HepG2 (cell line): Measurements from ENCODE around the gene DLG5. TPM values are rescaled to one million over a fixed set of nuclear protein-coding genes. Genes with fewer than 3 reads are reported as not detected.

ENCODE experiments used
- ATAC-seq: fragments of 200-7000 bp; cut with Tn5 transposase; 3 replicates; pipeline ENCODE4 v1.9.1; 2020; ENCODE audit warnings: mild to moderate bottlenecking, moderate library complexity
- BruUV-seq: library from RNA; stranded (reverse); fragments of 400-500 nt; replicated peaks from 2 replicates; lab custom pipeline; 2021; lab: Mats Ljungman, UMichigan
- CTCF ChIA-PET: fragments of 300-600 bp; formaldehyde crosslinking; extraction: SDS; loops from one replicate; lab custom pipeline; 2021; ENCODE audit warnings: low total read pairs, inconsistent platforms, low intra/inter-chr PET ratio; lab: Yijun Ruan, JAX
- POLR2A ChIA-PET: fragments of 350-600 bp; sonication (Branson Sonifier 250); formaldehyde crosslinking; loops from one replicate; lab custom pipeline; 2020; ENCODE audit warnings: antibody characterized with exemption, inconsistent platforms; lab: Yijun Ruan, JAX
- DNase-seq: peaks from one replicate; pipeline ENCODE4 v3.0.0-alpha.2; 2015; ENCODE audit warnings: low spot score
- FAIRE-seq: peaks from 3 replicates; lab custom pipeline; 2011; peaks lifted over from hg19 to GRCh38; lab: Jason Lieb, UNC
- H2AFZ ChIP-seq: one replicate; pipeline ENCODE4 v1.6.1; 2011; ENCODE audit warnings: low read length, inconsistent platforms
- H3K27ac ChIP-seq: fragments of 300-600 bp; 3 replicates; pipeline ENCODE4 v1.8.0; 2011; ENCODE audit warnings: mixed run types, mild to moderate bottlenecking, mixed read lengths, low read length, inconsistent platforms; ENCODE audit not compliant: insufficient read depth; ENCODE audit errors: extremely low read length
- H3K27me3 ChIP-seq, 2 experiments: fragments of 200-600 bp in 1 of 2; 2 replicates in 1 of 2; 3 replicates in 1 of 2; pipeline versions ENCODE4 v1.6.0 to v1.8.0; 2011; ENCODE audit warnings: low read length in 2 of 2, mild to moderate bottlenecking in 2 of 2, moderate library complexity in 2 of 2, inconsistent platforms in 1 of 2; ENCODE audit not compliant: insufficient read depth in 2 of 2, control insufficient read depth in 1 of 2
- H3K36me3 ChIP-seq, 2 experiments: fragments of 200-600 bp in 1 of 2; replicated peaks in 1 of 2; 2 replicates in 1 of 2; 3 replicates in 1 of 2; pipeline versions ENCODE4 v1.5.1 to v1.8.0; 2011; ENCODE audit warnings: low read length in 2 of 2, inconsistent platforms in 1 of 2; ENCODE audit not compliant: insufficient read depth in 2 of 2, control insufficient read depth in 1 of 2
- H3K4me1 ChIP-seq: 2 replicates; pipeline ENCODE4 v1.5.1; 2012; ENCODE audit warnings: low read length, inconsistent platforms; ENCODE audit not compliant: insufficient read depth
- H3K4me2 ChIP-seq: 2 replicates; pipeline ENCODE4 v1.6.0; 2011; ENCODE audit warnings: low read depth, low read length, inconsistent platforms
- H3K4me3 ChIP-seq, 3 experiments: fragments of 200-600 bp in 1 of 3; sonication (generic), shearing (Covaris generic) in 1 of 3; replicated peaks in 1 of 3; 2 replicates each; pipeline ENCODE4 v1.5.1; 2011 to 2016; ENCODE audit warnings: low read length in 3 of 3, inconsistent platforms in 2 of 3, low read depth in 2 of 3, mild to moderate bottlenecking in 2 of 3, control low read depth in 1 of 3, mixed read lengths in 1 of 3; ENCODE audit not compliant: insufficient read depth in 1 of 3
- H3K79me2 ChIP-seq: one replicate; pipeline ENCODE4 v1.6.1; 2011; ENCODE audit warnings: low read length, inconsistent platforms; ENCODE audit not compliant: insufficient read depth
- H3K9ac ChIP-seq: 2 replicates; pipeline ENCODE4 v1.6.0; 2011; ENCODE audit warnings: mild to moderate bottlenecking, low read depth, low read length, inconsistent platforms; ENCODE audit not compliant: insufficient read depth
- H3K9me3 ChIP-seq: 2 replicates; pipeline ENCODE4 v1.5.1; 2012; ENCODE audit warnings: mild to moderate bottlenecking, low read length
- H4K20me1 ChIP-seq: 2 replicates; pipeline ENCODE4 v1.6.0; 2011; ENCODE audit warnings: inconsistent platforms, mild to moderate bottlenecking, low read length, moderate library complexity; ENCODE audit not compliant: insufficient read depth
- POLR2G ChIP-seq: fragments of 200-400 bp; formaldehyde crosslinking; IDR thresholded peaks from 2 replicates; pipeline ENCODE4 v1.6.1; 2018; ENCODE audit warnings: mild to moderate bottlenecking, low read depth, low read length, moderate library complexity
- PREB ChIP-seq: sonication (generic); formaldehyde crosslinking; IDR thresholded peaks from 2 replicates; pipeline ENCODE4 v1.4.0; 2020; ENCODE audit warnings: missing genetic modification reagents
- REL ChIP-seq: sonication (generic); formaldehyde crosslinking; conservative IDR thresholded peaks from 2 replicates; pipeline ENCODE4 v1.8.0; 2022; ENCODE audit warnings: mild to moderate bottlenecking, missing genetic modification reagents, moderate library complexity
- REST ChIP-seq, 2 experiments: IDR thresholded peaks; 2 replicates each; pipeline ENCODE4 v1.6.1; 2011 to 2012; ENCODE audit warnings: low read length in 2 of 2, borderline replicate concordance in 1 of 2, low read depth in 1 of 2, mild to moderate bottlenecking in 1 of 2, moderate library complexity in 1 of 2
- RXRA ChIP-seq: sonication (generic); formaldehyde crosslinking; IDR thresholded peaks from 2 replicates; pipeline ENCODE4 v1.5.1; 2020; ENCODE audit warnings: missing genetic modification reagents
- ZBTB37 ChIP-seq: sonication (generic); formaldehyde crosslinking; IDR thresholded peaks from 2 replicates; pipeline ENCODE4 v1.4.0; 2020; ENCODE audit warnings: mild to moderate bottlenecking, missing genetic modification reagents
- ZBTB40 ChIP-seq, 2 experiments: fragments of 450-650 bp in 1 of 2; sonication (generic) in 1 of 2; formaldehyde crosslinking in 1 of 2; IDR thresholded peaks; 2 replicates each; pipeline versions ENCODE4 v1.6.1 to v1.8.0; 2016 to 2022; ENCODE audit warnings: antibody characterized with exemption in 1 of 2, mild to moderate bottlenecking in 1 of 2, missing genetic modification reagents in 1 of 2
- WGBS: methylation state at CpG from one replicate; pipeline ENCODE4 v1.1.6; 2017; ENCODE audit warnings: low lambda C conversion rate; 5-methylcytosine and 5-hydroxymethylcytosine counted together
- in situ Hi-C: cut with HindIII; loops from 2 replicates; pipeline ENCODE4 v1.10.0; 2017; ENCODE audit warnings: low pct_unique_long_range_greater_than_20kb; ENCODE audit not compliant: extremely low pct_ligation_motif_present
- intact Hi-C: fragments of 100-400 bp; cut with micrococcal nuclease; formaldehyde crosslinking; loops from one replicate; pipeline ENCODE4 v1.10.0; 2022; ENCODE audit not compliant: unreplicated experiment
- polyA plus RNA-seq, 8 experiments: library from polyadenylated mRNA; depleted of rRNA in 3 of 8; stranded (reverse) in 7 of 8; unstranded in 1 of 8; fragments of >200 nt; fragmentation: Illumina TruSeq in 4 of 8; extraction: Trizol in 4 of 8; gene quantifications; 2 replicates each; pipeline versions ENCODE4 v1.2.1 to v1.2.3, GENCODE V29; 2011 to 2016; ENCODE audit warnings: low read depth in 4 of 8, missing spikeins in 1 of 8, mixed read lengths in 1 of 8; ENCODE audit not compliant: insufficient read depth in 1 of 8
- total RNA-seq, 5 experiments: library from RNA; depleted of rRNA; stranded (reverse); fragments of >200 nt; fragmentation: Illumina TruSeq; extraction: Trizol; gene quantifications; 2 replicates each; pipeline ENCODE4 v1.2.3, GENCODE V29; 2016; ENCODE audit warnings: low read depth in 1 of 5

The DLG5 gene
- total and polyA plus RNA-seq, 2 of the 13 experiments (the other 11 are each of a cell fraction or from before 2014, with no cell fraction given), result 15.5 to 18.2 TPM

GRCh38 chr10:77850620-77851231 lies 75.8 kb downstream of the DLG5 start:
- Histone ChIP-seq H3K27me3 (no peaks in the 10 kb centered on the region), H3K9ac (no peak overlapping the region), H3K4me3 (no peak overlapping the region), H3K79me2 (peaks cover 2% of the 10 kb centered on the region), H2AFZ (no peak overlapping the region), H3K36me3 (peaks cover 20 to 44% of the 10 kb centered on the region in 2 experiments), H3K27ac (no peak overlapping the region), H3K4me1 (peaks cover 73% of the 10 kb centered on the region), H3K9me3 (no peaks in the 10 kb centered on the region), H4K20me1 (no peaks in the 10 kb centered on the region), H3K4me2 (no peak overlapping the region)
- CTCF ChIA-PET, result no interaction called here
- FAIRE-seq (no peak), ATAC-seq (no peak), DNase-seq (no peak)
- intact Hi-C loops, result no loop called here
- no TSS peak for BruUV-seq
- WGBS, result 93% methylated on average over 15 of the region's 17 CpGs
- POLR2A ChIA-PET, result no interaction called here
- in situ Hi-C loops, result no loop called here
- TF ChIP-seq REST (IDR thresholded peaks at IDR 0.05; ENCODE audit: borderline replicate concordance in 1 of 2, low read depth in 1 of 2, low read length in 2 of 2), result no peak
- TF ChIP-seq RXRA (CRISPR knock-in tag), result no peak
- TF ChIP-seq ZBTB40 (IDR thresholded peaks at IDR 0.05), result no peak
- TF ChIP-seq ZBTB40 (CRISPR knock-in tag; IDR thresholded peaks at IDR 0.05), result no peak
- TF ChIP-seq REL (CRISPR knock-in tag), result no peak
- TF ChIP-seq POLR2G, result no peak
- TF ChIP-seq ZBTB37 (CRISPR knock-in tag), result no peak
- TF ChIP-seq PREB, result no peak
